Ovary (tissue), 3 donors: Measurements from ENCODE around the gene TRAK1.

Source experiments
- CTCF ChIP-seq, 3 donors: fragments of 450-650 bp in 2 of 3; fragments of 200-600 bp in 1 of 3; IDR thresholded peaks; one replicate each; pipeline versions ENCODE4 v1.5.1 to v1.8.0; 2016 to 2022; ENCODE audit warnings: antibody characterized with exemption in 3 of 3, mild to moderate bottlenecking in 1 of 3
- POLR2A ChIP-seq: fragments of 450-650 bp; IDR thresholded peaks from one replicate; pipeline ENCODE4 v1.6.1; 2017; ENCODE audit warnings: antibody characterized with exemption, mild to moderate bottlenecking, moderate library complexity
- donor health status: DM: no; HTN: no; CAD: no.

GRCh38 chr3:42164656-42165055 lies 73.5 kb downstream of the TRAK1 start:
- TF ChIP-seq CTCF (IDR thresholded peaks at IDR 0.05): no peak
- no peak for TF ChIP-seq POLR2A
